WERI-Rb-1 (cell line): Measurements from ENCODE around the gene MAP4K1.

Experiments
- DNase-seq: peaks from one replicate; pipeline ENCODE4 v3.0.0-alpha.2; 2020
- H3K27ac ChIP-seq: fragments of 250-450 bp; sonication (Bioruptor Pico); 2 replicates; pipeline ENCODE4 v1.5.1; 2020; ENCODE audit warnings: mild to moderate bottlenecking, moderate library complexity
- H3K27me3 ChIP-seq: fragments of 250-450 bp; sonication (Bioruptor Pico); 2 replicates; pipeline ENCODE4 v1.5.1; 2021; ENCODE audit warnings: mild to moderate bottlenecking, low read depth, moderate library complexity; ENCODE audit not compliant: insufficient read depth, severe bottlenecking
- H3K36me3 ChIP-seq: fragments of 250-450 bp; sonication (Bioruptor Pico); 2 replicates; pipeline ENCODE4 v1.5.1; 2020; ENCODE audit warnings: mild to moderate bottlenecking, moderate library complexity
- H3K4me3 ChIP-seq: 2 replicates; pipeline ENCODE4 v1.5.1; 2011; ENCODE audit warnings: low read depth, mild to moderate bottlenecking, control low read depth, low read length
- H3K9me3 ChIP-seq: fragments of 250-450 bp; sonication (Bioruptor Pico); 2 replicates; pipeline ENCODE4 v1.5.1; 2021; ENCODE audit warnings: mild to moderate bottlenecking, moderate library complexity; ENCODE audit not compliant: severe bottlenecking
- TF ChIP-seq, protein P1 (sequence below): IDR thresholded peaks from 2 replicates; pipeline ENCODE4 v1.5.1; 2011; ENCODE audit warnings: low read depth, mild to moderate bottlenecking, control low read depth, inconsistent platforms, low read length

The MAP4K1 gene

DNA sequence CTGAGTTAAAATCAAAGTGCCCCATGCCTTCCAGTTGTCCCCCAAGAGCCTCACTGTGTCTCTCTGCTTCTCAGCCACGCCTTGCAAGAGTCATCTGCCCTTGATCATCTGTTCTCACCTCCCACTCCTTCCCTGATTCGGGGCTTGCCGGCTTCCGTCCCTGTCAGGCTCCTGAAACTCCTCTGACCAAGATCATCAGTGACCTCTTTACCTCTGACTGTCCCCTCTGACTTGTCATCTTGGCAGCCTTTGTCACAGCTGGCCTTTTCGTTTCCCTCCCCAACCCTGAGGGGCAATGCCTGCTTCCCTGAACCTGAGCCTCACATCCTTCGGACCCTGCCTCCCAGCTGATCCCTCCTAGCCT is 66.3 kb downstream of the MAP4K1 start:
- Histone ChIP-seq H3K27ac (no peak overlapping the region), H3K36me3 (no peaks in the 10 kb centered on the region), H3K9me3 (no peaks in the 10 kb centered on the region), H3K27me3 (no peaks in the 10 kb centered on the region), H3K4me3 (no peak overlapping the region)
- TF ChIP-seq, protein P1, sequence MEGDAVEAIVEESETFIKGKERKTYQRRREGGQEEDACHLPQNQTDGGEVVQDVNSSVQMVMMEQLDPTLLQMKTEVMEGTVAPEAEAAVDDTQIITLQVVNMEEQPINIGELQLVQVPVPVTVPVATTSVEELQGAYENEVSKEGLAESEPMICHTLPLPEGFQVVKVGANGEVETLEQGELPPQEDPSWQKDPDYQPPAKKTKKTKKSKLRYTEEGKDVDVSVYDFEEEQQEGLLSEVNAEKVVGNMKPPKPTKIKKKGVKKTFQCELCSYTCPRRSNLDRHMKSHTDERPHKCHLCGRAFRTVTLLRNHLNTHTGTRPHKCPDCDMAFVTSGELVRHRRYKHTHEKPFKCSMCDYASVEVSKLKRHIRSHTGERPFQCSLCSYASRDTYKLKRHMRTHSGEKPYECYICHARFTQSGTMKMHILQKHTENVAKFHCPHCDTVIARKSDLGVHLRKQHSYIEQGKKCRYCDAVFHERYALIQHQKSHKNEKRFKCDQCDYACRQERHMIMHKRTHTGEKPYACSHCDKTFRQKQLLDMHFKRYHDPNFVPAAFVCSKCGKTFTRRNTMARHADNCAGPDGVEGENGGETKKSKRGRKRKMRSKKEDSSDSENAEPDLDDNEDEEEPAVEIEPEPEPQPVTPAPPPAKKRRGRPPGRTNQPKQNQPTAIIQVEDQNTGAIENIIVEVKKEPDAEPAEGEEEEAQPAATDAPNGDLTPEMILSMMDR = no peak
- DNase-seq = no peak

DNA sequence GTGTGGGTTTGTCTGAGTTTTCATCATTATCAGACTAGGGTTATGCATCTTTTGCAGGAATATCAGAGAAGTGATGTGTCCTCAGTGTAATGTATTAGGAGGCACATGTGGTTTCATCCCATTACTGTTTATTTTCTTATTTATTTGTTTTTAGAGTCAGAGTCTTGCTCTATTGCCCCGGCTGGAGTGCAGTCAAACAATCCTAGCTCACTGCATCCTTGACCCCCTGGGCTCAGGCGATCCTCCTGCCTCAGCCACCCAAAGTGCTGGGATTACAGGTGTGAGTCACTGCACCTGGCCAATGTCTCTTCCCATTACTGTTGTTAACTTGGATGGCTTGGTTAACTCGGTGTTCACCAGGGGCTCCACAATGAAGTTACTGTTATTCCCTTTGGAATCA is 67.4 kb downstream of the MAP4K1 start:
- Histone ChIP-seq H3K27ac (no peak overlapping the region), H3K36me3 (no peaks in the 10 kb centered on the region), H3K4me3 (no peak overlapping the region), H3K27me3 (no peaks in the 10 kb centered on the region), H3K9me3 (no peaks in the 10 kb centered on the region)
- DNase-seq = no peak
- TF ChIP-seq, protein P1 = no peak

DNA sequence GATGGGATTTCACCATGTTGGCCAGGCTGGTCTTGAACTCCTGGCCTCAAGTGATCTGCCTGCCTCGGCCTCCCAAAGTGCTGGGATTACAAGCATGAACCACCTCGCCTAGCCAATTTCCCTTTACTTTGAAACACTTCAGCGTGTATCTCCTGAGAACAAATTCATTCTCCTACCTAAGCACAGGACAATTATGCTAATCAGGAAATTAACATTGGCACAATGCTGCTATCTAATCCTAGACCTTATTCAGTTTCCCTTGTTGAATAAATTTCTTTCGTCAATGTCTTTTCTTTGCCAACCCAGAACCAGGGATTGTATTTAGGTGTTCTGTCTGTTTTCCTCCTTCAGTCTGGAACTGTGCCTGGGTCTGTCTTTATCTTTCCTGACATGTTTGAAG is 67.8 kb downstream of the MAP4K1 start:
- H3K4me3 ChIP-seq = no peak overlapping the region
- no peak for DNase-seq
- H3K27me3 ChIP-seq = no peaks in the 10 kb centered on the region
- TF ChIP-seq, protein P1 = no peak
- no peak overlapping the region for H3K27ac ChIP-seq
- H3K9me3 ChIP-seq = no peaks in the 10 kb centered on the region
- H3K36me3 ChIP-seq = no peaks in the 10 kb centered on the region

DNA sequence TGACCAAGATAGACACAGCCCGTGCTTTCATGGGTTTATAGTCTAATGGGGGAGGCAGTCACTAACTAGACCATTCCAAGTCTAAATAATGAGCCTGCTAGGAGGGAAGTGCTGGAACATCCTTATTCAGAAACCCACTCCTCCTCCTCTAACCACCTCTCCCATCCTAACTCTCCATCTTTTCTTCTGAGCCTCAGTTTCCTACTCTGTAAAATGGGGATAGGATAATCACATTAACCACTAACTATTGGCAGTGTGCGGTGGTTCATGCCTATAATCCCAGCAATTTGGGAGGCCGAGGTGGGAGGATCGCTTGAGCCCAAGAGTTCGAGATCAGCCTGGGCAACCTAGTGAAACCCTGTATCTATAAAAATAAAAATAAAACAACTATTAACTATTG is 68.7 kb downstream of the MAP4K1 start:
- H3K27ac ChIP-seq = no peak overlapping the region
- TF ChIP-seq, protein P1 = no peak
- H3K9me3 ChIP-seq = no peaks in the 10 kb centered on the region
- no peak for DNase-seq
- H3K27me3 ChIP-seq = no peaks in the 10 kb centered on the region
- H3K4me3 ChIP-seq = no peak overlapping the region
- H3K36me3 ChIP-seq = no peaks in the 10 kb centered on the region

DNA sequence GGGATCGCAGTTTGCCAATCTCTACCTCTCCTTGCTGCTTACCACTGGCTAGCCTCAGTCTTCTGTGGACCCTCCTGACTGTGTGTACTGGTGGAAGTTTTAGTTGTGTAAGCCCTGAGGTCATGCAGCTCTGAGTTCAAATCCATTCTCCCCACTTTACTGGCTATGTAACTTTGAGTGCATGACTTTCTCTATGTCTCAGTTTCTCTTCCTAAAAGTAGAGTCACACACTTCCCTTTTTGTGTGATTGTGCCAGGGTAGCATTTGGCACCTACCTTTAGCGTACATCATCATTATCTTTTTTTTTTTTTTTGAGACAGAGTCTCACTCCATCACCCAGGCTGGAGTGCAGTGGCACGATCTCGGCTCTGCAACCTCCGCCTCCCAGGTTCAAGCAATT is 70.3 kb downstream of the MAP4K1 start:
- no peak for DNase-seq
- H3K36me3 ChIP-seq = no peaks in the 10 kb centered on the region
- TF ChIP-seq, protein P1 = no peak
- no peak overlapping the region for H3K27ac ChIP-seq
- no peaks in the 10 kb centered on the region for H3K27me3 ChIP-seq
- no peak overlapping the region for H3K4me3 ChIP-seq
- H3K9me3 ChIP-seq = no peaks in the 10 kb centered on the region

DNA sequence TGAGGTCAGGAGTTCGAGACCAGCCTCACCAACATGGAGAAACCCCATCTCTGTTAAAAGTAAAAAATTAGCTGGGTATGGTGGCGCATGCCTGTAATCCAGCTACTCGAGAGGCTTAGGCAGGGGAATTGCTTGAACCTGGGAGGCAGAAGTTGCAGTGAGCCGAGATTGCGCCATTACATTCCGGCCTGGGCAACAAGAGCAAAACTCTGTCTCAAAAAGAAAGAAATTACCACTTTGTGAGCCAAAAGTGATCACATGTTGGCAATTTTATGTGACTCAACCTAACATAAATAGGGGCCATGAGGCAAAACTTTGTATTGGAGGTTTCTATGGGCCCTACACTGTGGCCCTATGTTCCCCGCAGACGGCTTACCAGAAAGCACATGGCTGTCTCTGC is 72.2 kb downstream of the MAP4K1 start:
- Histone ChIP-seq H3K9me3 (no peaks in the 10 kb centered on the region), H3K36me3 (no peaks in the 10 kb centered on the region), H3K4me3 (no peak overlapping the region), H3K27ac (no peak overlapping the region), H3K27me3 (no peaks in the 10 kb centered on the region)
- TF ChIP-seq, protein P1 = no peak
- no peak for DNase-seq
